NCI-H345 (cell line): ENCODE results near the gene TENT5C.
"Not testable (repeated sequence)": the region's sequence is repeated elsewhere in the genome, so short reads cannot be mapped to it uniquely, and the experiment has no call there.

Source experiments
- DNase-seq: peaks from one replicate; lab custom pipeline; 2025; lab: John Stamatoyannopoulos, UW

TENT5C gene

GRCh38 chr1:117605774-117606648 lies at the start of gene TENT5C:
Gene TENT5C, plus strand, starts transcription at chr1:117606048. Its CDS starts 16,821 bp downstream, at chr1:117622869.
- DNase-seq, result peak; percentile 98

- DNase-seq, result no peak
Observed at GRCh38 chr1:117556341-117556740, 49.5 kb upstream of the TENT5C start.

GRCh38 chr1:117556976-117557375 lies 48.9 kb upstream of the TENT5C start:
- no peak for DNase-seq

- not testable (repeated sequence) for DNase-seq
Observed at GRCh38 chr1:117558451-117558850, 47.4 kb upstream of the TENT5C start.

GRCh38 chr1:117559139-117559538 lies 46.7 kb upstream of the TENT5C start:
- no peak for DNase-seq

- DNase-seq, result no peak
Observed at GRCh38 chr1:117559985-117560384, 45.9 kb upstream of the TENT5C start.

- no peak for DNase-seq
Observed at GRCh38 chr1:117561071-117561470, 44.8 kb upstream of the TENT5C start.

- DNase-seq, result no peak
Observed at GRCh38 chr1:117561551-117561950, 44.3 kb upstream of the TENT5C start.

GRCh38 chr1:117562581-117563491 lies 43.0 kb upstream of the TENT5C start:
- DNase-seq, result peak; percentile 24

- no peak for DNase-seq
Observed at GRCh38 chr1:117563492-117563875, 42.4 kb upstream of the TENT5C start.

- DNase-seq, result no peak
Observed at GRCh38 chr1:117564227-117565075, 41.4 kb upstream of the TENT5C start.

GRCh38 chr1:117565076-117565556 lies 40.7 kb upstream of the TENT5C start:
- no peak for DNase-seq

GRCh38 chr1:117565745-117566455 lies 39.9 kb upstream of the TENT5C start:
- peak; percentile 35 for DNase-seq

- no peak for DNase-seq
Observed at GRCh38 chr1:117566556-117566955, 39.3 kb upstream of the TENT5C start.

- no peak for DNase-seq
Observed at GRCh38 chr1:117567435-117567834, 38.4 kb upstream of the TENT5C start.

- no peak for DNase-seq
Observed at GRCh38 chr1:117567976-117568375, 37.9 kb upstream of the TENT5C start.

GRCh38 chr1:117568999-117569398 lies 36.8 kb upstream of the TENT5C start:
- no peak for DNase-seq

- no peak for DNase-seq
Observed at GRCh38 chr1:117569856-117570255, 36.0 kb upstream of the TENT5C start.

- DNase-seq, result no peak
Observed at GRCh38 chr1:117570988-117571409, 34.8 kb upstream of the TENT5C start.

GRCh38 chr1:117571496-117571895 lies 34.4 kb upstream of the TENT5C start:
- no peak for DNase-seq

GRCh38 chr1:117572546-117572945 lies 33.3 kb upstream of the TENT5C start:
- no peak for DNase-seq
